ENCODE results near the gene PPP1R37. TPM values are rescaled to one million over a fixed set of nuclear protein-coding genes. Genes with fewer than 3 reads are reported as not detected.

PPP1R37 gene
- total and polyA plus RNA-seq, 2 of the 13 experiments (the other 11 are each of a cell fraction or from before 2014, with no cell fraction given) = 9.0 to 14.3 TPM

GRCh38 chr19:45098521-45099466 lies 5.8 kb downstream of the PPP1R37 start (continued):
- TF ChIP-seq BCL3 (CRISPR knock-in tag; IDR thresholded peaks at IDR 0.05) (0 out of 2 replicates have a peak, but pooled peaks have one; percentile 17), POGZ (CRISPR knock-in tag; IDR thresholded peaks at IDR 0.05) (no peak), ZNF335 (CRISPR knock-in tag; IDR thresholded peaks at IDR 0.05) (no peak), IKZF4 (CRISPR knock-in tag; IDR thresholded peaks at IDR 0.05; ENCODE audit: borderline replicate concordance, low read depth, not compliant biosample characterization) (no peak), RBFOX2 (IDR thresholded peaks at IDR 0.05; ENCODE audit: low read depth, low read length) (0 out of 2 replicates have a peak, but pooled peaks have one; percentile 22), TFDP1 (CRISPR knock-in tag; IDR thresholded peaks at IDR 0.05; ENCODE audit: borderline replicate concordance) (peak; percentile 8; the same call in 1 of the 2 replicates), NR2C2 (CRISPR knock-in tag; IDR thresholded peaks at IDR 0.05; ENCODE audit: borderline replicate concordance) (no peak), PCBP1 (IDR thresholded peaks at IDR 0.05; ENCODE audit: borderline replicate concordance, low read depth, low read length) (no peak), TEF (CRISPR knock-in tag; IDR thresholded peaks at IDR 0.05) (no peak), ZNF333 (CRISPR knock-in tag; IDR thresholded peaks at IDR 0.05; ENCODE audit: borderline replicate concordance) (no peak), FLYWCH1 (CRISPR knock-in tag; IDR thresholded peaks at IDR 0.05) (no peak), NCOA1 (CRISPR knock-in tag; IDR thresholded peaks at IDR 0.05) (no peak), YY1 (IDR thresholded peaks at IDR 0.05; ENCODE audit: insufficient read depth, insufficient replicate concordance, low read depth, low read length) (peak; percentile 13), ZNF770 (CRISPR knock-in tag; IDR thresholded peaks at IDR 0.05) (no peak), REXO4 (CRISPR knock-in tag; IDR thresholded peaks at IDR 0.05; ENCODE audit: borderline replicate concordance) (no peak), ZSCAN5A (CRISPR knock-in tag; IDR thresholded peaks at IDR 0.05; ENCODE audit: borderline replicate concordance) (no peak), ZNF234 (CRISPR knock-in tag; conservative IDR thresholded peaks at IDR 0.05) (no peak), HOXA9 (CRISPR knock-in tag; IDR thresholded peaks at IDR 0.05; ENCODE audit: borderline replicate concordance) (no peak), TCF7 (IDR thresholded peaks at IDR 0.05; ENCODE audit: low read depth) (peak; percentile 44), ZNF572 (CRISPR knock-in tag; IDR thresholded peaks at IDR 0.05) (0 out of 2 replicates have a peak, but pooled peaks have one; percentile 3), ZNF713 (CRISPR knock-in tag; IDR thresholded peaks at IDR 0.05) (no peak), DNMT1 (CRISPR knock-in tag; IDR thresholded peaks at IDR 0.05) (0 out of 2 replicates have a peak, but pooled peaks have one; percentile 2)

All from HepG2 (cell line).